Measurements from ENCODE around the gene GPR52.
"Not testable (repeated sequence)": the region's sequence is repeated elsewhere in the genome, so short reads cannot be mapped to it uniquely, and the experiment has no call there.

The GPR52 gene, protein sequence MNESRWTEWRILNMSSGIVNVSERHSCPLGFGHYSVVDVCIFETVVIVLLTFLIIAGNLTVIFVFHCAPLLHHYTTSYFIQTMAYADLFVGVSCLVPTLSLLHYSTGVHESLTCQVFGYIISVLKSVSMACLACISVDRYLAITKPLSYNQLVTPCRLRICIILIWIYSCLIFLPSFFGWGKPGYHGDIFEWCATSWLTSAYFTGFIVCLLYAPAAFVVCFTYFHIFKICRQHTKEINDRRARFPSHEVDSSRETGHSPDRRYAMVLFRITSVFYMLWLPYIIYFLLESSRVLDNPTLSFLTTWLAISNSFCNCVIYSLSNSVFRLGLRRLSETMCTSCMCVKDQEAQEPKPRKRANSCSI

DNA sequence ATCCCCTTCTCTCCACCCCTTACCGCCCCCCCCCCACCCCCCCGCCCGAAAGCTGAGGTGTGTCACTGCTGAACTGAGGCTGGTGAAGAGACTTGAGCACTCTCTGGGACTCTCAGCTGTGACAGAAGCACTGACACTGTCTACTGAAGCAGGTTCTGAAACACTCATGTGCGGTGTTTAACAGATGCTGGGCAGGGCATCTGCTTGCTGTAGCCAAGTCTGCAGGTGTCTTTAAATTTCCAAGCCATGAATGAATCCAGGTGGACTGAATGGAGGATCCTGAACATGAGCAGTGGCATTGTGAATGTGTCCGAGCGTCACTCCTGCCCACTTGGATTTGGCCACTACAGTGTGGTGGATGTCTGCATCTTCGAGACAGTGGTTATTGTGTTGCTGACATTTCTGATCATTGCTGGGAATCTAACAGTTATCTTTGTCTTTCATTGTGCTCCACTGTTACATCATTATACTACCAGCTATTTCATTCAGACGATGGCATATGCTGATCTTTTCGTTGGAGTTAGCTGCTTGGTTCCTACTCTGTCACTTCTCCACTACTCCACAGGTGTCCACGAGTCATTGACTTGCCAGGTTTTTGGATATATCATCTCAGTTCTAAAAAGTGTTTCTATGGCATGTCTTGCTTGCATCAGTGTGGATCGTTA lies at the start of gene GPR52:
GPR52 (plus strand) TSS at position 99 of the 665 bp plus-strand sequence; CDS start at position 247, 148 bp downstream.
- DNase-seq, result no peak

DNA sequence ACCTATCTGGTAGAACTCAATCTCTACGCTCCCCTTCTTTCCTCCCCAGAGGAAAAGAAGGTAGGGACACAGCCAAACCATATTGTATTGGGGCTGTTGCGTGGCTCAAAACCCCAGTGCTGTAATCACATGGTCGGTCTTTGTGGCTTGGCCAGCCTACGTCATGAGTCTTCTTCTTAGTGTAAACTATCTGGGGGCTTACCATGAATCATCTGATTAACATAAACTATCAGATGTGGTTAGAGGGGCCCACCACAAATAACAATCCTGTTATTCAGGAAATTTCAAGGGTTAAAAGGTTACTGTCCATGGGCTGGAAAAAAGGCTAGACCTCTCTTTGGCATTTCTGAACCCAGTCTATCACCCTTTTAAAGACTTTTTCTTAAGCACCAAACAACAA lies 49.5 kb upstream of the GPR52 start:
- DNase-seq, result no peak

DNA sequence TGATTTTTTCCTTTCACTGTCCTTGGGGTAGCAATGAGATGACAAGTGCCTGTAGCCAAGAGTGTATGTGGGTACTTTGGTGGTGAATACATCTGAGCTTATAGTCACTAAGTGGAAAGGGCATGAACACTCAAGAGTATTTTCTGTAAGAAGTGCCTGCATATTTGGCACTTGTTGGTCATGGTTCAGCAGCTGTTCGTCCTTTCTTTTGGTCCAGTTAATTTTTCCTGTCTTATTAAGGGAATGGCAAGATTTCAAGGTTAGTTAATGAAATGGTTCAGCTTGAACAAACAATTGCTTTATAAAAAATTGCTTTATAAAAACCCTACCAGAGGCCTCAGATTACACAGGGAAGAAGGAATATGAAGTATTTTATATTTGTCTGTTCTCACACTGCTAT lies 48.6 kb upstream of the GPR52 start:
- no peak for DNase-seq

DNA sequence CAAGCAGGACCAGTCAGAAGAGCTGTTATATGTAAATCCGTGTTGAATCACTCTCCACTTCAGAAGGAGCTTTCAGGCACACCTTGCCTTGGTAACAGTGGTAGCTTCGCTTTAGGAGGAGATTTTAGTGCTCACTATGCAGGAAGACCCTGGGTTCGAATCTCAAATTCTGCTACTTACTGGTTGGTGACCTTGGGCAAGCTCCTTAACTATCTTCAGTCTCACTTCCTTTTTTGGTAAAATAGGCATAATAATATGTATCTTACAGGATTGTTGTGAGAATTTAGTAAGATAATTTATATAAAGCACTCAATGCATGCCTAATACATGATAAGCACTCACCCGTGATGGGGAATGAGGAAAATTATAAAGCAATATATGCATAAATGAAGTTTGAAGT lies 46.7 kb upstream of the GPR52 start:
- no peak for DNase-seq

DNA sequence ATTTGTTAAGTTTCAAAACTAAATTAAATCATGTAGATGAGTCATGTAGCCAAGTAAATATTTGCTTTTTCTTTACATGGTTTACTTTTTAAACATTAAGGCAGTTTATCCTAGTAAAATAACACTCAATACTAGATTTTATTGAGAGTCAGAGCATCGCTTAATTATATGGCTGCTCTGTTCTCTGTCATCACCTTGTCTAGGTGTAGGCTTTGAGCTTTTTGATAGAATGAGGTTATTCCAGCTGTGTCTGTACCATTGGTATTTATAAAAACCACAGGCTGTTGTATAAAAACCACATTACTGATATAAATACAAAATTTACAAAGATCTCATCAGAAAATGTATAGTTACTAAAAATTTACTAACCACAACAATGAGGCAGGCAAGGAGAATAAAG lies 42.5 kb upstream of the GPR52 start:
- no peak for DNase-seq

DNA sequence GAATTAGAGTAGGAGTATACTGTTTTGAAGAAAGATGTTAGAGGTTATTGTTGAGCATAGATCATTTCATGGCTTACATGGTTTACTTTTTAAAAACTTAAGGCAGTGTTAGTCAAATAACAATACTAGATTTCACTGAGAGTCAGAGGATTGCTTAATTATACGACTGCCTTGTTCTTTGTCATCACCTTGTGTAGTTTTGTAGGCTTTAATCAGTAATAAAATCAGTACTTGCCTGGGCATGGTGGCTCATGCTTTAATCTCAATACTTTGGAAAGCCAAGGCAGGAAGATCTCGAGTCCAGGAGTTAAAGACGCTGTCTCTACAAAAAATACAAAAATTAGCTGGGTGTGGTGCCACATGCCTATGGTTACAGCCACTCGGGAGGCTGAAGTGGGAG lies 41.3 kb upstream of the GPR52 start:
- DNase-seq, result no peak

DNA sequence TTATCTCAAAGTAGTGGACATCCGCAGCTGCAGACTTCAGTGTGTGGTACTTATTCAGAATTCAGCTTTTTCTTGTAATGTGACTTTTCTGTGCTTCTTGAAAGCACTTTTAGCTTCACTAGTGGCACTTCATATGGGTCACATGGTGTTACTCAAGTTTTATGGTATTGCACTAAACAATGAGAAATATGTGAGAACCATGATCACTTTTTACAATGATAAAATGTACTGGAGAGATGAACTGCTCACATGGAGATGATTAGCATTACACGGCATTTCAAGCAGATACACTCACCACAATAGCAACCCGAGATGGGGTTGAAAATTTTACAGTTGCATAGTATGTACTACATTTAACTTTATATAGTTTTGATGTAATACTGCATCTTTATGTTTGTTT lies 40.1 kb upstream of the GPR52 start:
- DNase-seq, result no peak

DNA sequence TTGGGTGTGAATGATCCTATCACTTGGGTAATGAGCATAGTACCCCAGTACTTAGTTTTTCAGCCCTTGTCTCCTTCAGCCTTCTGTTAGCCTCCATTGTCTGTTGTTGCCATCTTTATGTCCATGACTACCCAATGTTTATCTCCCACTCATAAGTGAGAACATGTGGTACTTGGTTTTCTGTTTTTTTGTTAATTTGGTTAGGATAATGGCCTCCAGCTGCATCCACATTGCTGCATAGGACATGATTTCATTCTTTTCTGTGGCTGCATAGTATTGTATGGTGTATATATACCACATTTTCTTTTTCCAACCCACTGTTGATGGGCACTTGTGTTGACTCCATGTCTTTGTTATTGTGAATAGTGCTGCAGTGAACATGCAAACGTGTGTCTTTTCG lies 39.6 kb upstream of the GPR52 start:
- no peak for DNase-seq

DNA sequence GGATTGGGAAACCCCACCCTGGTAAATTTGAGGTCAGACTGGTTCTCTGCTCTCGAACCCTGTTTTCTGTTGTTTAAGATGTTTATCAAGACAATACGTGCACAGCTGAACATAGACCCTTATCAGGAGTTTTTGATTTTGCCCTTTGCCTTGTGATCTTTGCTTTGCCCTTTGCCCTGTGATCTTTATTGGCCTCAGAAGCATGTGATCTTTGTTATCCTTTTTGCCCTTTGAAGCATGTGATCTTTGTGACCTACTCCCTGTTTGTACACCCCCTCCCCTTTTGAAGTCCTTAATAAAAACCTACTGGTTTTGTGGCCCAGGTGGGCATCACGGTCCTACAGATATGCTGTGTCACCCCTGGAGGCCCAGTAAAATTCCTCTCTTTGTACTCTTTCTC lies 38.0 kb upstream of the GPR52 start:
- DNase-seq, result not testable (repeated sequence)

DNA sequence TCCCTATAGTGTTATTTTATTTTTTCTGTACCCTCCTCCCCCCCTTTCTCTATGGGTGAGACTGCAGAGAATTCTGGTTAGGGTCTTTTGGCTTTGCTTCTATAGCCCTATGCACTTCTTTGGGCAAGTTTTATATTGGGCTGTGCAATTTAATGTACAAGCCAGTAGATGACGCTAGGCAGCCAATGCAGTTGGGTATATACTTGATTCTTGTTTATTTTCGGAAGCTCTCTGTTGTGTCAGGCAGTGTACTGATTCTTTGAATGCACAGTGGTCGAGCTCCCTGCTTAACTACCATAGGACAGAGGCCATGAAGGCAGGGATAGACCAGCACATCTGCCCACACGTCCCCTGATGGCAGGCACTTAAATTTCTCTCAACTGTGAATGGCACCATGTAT lies 34.1 kb upstream of the GPR52 start:
- DNase-seq, result peak; percentile 93

DNA sequence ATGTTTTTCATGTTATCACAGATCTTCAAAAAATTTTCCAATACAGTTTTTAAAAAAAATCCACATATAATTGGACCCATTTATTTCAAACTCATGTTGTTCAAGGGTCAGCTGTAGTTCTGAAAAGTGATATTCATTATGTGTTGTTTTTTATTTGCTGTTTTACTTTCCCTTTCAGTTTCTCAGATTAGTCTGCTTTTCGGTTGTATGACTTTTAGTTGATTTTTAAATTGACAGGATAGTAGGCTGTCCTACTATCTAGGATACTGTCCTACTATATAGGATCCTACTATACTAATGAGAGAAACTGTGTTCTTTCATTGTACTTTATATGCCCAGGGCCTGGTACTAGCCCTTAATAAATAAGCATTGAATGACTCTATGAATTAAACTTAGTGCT lies 33.6 kb upstream of the GPR52 start:
- DNase-seq, result peak; percentile 79

DNA sequence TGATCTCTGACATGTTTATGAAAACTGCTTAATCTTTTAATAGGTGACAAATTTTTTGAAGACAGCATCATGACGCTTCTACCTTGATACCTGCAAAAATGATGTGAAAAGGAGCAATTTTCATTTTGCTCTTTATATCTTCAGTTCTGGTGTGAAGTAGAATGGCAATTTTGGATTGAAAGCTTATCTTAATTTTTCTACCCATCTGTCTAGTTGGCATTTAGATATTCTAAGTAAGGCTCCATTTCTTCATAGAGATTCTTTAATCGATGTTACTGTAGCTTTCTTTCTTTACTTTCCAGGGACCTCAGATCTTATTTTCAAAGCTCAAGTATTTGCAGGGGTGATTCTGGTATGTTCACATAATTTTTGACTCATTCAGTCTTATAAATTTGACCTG lies 32.3 kb upstream of the GPR52 start:
- DNase-seq, result no peak

DNA sequence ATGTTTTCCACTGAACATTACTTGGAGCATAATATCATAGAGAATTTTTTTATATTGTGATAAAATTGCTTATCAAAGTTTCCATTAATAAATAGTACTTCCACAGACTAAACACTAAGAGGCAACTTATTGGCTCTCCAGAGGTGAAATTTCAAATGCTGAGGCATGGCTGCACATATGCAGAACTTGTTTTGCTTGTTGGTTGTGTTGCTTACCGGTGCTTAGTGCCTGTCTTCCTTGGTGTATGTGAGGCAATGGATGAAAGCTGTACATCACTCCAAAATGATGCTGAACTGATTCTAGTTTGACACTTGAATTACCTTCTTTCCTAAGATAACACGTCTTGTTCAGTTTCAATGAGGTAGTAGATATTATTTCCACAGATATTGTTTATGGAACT lies 29.8 kb upstream of the GPR52 start:
- no peak for DNase-seq

DNA sequence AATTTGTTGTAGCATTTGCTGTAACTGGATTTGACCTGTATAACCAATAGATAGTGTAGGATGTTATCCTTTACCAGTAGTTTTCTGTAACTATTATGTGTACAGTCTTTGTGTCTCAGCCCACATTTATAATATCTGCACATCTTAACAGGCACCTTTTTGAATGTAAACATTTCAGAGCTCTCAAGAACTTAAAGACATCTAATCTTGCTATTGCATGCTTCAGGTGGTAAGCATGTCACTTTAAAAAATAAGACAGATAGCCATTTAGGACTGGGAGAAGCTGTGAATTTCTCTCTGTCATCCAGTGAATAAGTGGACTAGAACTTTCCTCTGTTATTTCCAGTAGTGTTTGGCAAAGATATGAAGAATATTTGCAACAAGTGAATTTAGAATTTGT lies 22.6 kb upstream of the GPR52 start:
- no peak for DNase-seq

DNA sequence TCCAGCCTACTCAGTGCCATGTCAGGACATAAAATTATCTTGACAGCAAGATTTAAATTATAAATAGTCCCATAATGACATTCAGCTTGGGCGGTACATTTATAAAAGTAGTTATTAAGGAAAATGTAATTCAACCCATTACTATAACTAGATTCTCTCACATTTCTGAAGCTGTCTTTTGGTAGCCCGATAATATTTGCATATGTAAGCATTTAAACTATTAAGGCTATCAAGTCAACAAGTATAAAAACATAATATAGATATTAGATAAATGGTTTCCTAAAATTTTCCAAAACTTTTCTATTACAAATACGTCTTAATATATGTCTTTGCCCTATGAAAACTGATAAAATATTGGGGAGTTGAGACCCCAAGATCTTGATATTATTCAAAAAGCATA lies 21.6 kb upstream of the GPR52 start:
- no peak for DNase-seq

DNA sequence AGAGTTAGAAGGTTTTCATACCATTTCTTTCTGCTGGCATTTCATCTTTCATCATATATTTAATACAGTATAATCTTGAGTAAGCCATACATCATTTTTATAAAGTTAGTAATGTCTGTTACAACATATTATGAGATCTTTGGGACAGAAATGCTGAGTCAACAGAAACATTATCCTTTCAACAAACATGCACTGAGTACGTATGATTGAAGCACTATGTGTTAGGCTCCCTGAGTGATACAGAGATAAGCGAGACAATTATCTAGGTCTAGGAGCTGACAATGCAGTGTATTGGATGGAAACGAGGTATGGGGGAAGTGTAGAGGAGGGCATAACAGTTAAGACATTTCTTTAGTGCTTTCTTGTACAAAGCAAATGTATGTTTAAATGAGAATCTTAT lies 19.7 kb upstream of the GPR52 start:
- peak; percentile 42 for DNase-seq

DNA sequence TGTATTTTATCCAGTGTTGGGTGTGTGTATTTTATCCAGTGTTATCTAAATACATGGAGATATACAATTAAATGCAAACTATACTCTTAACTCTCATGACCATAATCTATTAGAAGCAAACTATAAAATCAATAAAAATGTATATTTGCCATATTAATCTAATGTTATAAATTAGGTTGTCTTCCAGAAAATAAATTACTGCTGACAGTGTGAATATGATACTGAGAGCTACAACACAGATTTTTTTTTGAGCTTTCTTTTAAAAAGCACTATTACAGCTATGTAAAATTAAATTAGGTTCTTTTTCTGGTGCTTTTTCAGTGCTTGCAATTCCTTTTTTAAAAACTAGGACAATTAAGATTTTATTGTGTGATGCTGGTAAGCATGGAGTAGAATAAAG lies 19.0 kb upstream of the GPR52 start:
- DNase-seq, result no peak

DNA sequence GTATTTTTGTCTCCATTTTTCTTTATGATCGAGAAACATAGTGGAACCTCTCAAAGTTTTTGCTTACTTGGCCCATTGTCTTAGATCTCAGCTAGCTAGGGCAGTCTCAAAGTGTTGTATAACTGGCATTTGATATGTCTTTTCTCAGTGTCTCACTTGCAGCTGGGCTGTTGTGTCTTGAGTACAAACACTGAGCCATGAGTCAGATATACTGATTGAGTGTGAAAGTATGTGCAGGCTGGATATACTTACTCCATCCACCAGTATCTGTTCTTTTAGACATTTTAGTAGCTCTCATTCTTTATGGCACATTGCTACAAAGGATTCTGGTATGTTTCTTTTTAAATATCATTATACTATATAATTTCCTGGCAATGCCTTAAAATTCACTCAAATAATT lies 14.3 kb upstream of the GPR52 start:
- DNase-seq, result no peak

DNA sequence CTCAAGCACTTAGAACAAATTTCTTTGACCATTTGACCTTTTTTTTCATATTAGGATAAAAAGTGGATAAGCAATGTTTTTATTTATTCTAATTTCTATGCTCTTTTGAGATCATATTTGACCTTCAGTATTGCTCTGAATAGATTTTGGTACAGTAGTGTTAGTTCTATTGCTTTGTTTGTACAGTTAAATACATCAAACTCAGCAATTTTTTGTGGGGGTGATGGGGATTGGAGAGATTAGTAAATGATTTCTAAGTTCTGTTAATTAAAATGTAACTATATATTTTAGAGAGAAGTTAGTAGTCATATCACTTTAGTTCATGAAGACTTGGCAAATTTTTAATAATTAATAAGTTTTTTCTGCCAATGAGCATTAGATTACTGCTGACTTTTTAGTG lies 2.4 kb upstream of the GPR52 start:
- DNase-seq, result no peak

DNA sequence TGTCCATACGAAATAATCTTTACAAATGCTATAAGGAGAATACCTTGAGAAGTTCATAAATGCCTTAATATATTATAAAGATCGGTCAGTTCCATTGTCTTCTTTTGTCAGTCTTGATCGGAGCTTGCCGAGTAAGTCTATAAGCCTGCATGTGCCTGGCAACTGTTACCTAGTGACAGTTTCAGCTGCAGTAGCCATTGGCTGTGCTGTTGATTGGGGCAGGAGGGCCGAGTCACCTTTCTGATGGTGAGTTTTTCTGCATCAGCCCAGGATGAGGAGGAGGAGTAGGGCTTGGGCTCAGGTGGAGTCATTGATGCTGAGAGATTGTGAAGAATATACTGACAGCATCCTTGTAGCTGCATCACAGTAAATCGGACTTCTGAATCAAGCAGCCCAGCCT lies 1.9 kb upstream of the GPR52 start:
- DNase-seq, result no peak

DNA sequence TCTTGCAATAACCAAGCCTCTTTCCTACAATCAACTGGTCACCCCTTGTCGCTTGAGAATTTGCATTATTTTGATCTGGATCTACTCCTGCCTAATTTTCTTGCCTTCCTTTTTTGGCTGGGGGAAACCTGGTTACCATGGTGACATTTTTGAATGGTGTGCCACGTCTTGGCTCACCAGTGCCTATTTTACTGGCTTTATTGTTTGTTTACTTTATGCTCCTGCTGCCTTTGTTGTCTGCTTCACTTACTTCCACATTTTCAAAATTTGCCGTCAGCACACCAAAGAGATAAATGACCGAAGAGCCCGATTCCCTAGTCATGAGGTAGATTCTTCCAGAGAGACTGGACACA lies 743 bp downstream of the GPR52 start:
- DNase-seq, result no peak

DNA sequence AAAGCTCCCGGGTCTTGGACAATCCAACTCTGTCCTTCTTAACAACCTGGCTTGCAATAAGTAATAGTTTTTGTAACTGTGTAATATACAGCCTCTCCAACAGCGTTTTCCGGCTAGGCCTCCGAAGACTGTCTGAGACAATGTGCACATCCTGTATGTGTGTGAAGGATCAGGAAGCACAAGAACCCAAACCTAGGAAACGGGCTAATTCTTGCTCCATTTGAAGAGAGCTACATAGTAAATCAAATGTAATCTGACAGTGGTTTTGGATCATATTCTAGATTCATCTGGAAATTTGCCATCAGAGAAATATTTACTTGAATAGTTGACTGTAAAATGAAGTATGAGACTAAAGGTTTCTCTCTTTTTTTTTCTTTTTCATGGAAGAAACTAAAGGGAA lies 1.2 kb downstream of the GPR52 start:
- DNase-seq, result no peak

DNA sequence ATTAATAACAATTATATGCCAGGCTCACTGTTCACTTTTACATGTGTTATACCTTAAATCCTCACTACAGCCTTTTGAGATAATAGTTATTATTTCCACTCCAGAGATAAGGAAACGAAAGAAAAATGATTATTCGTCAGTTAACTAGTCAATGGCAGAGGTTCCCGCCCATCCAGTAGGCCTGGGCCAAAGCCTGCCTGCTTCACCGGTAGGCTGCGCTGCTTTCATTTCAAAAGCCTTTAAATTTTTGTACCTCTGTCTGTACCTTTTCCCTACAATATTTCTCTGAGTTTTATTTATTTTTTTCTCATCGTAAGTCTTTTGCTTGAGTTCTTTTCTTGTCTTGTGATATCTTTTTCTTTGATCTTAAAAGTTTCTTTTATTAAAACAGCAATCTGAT lies 3.6 kb downstream of the GPR52 start:
- DNase-seq, result no peak

DNA sequence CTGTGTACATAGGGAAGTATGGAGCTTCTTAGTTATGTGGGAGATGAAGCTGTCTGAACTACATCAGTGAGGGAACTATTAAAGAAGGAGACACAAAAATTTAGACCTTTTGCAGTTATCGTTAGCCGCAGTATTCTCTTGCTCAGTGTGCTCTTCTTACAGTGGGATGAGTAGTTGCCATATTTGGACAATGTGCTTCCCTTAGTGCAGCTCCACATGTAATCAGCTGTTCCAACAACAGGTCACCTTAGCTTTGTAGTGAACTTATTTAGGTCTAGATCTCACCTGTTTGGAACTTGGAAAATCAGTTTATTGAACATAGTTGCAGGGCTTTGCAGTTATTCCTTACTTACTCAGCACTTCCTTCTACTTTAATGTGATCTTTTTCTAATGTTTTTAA lies 18.1 kb downstream of the GPR52 start:
- no peak for DNase-seq

DNA sequence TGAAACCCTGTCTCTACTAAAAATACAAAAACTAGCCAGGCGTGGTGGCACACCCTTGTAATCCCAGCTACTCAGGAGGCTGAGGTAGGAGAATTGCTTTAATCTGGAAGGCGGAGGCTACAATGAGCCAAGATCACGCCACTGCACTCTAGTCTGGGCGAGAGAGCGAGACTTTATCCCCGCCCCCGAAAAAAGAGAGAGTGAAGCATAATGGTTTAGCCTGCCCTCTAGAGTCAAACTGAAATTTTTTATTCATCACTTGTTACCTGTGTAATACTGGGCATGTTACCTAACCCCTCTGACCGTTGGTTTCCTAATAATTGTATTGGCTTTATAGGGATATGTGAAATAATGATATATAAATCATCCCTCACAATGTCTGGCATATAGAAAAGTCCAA lies 18.8 kb downstream of the GPR52 start:
- no peak for DNase-seq

Measured in OCI-M1 (cell line).